Mesenchymal stem cell (in vitro differentiated cells and primary cell): Measurements from ENCODE around the gene AHDC1.

Experiments used
- DNase-seq: peaks from one replicate; pipeline ENCODE4 v3.0.0-alpha.2; 2013
- H2AFZ ChIP-seq: one replicate; pipeline ENCODE4 v1.6.1; 2013; ENCODE audit warnings: low read depth, mild to moderate bottlenecking, control low read depth, inconsistent platforms, low read length, moderate library complexity
- H2AK5ac ChIP-seq: 2 replicates; pipeline ENCODE4 v1.6.1; 2013; ENCODE audit warnings: low read length, moderate library complexity, mild to moderate bottlenecking, inconsistent platforms; ENCODE audit not compliant: severe bottlenecking
- H2BK120ac ChIP-seq: one replicate; pipeline ENCODE4 v1.6.1; 2013; ENCODE audit warnings: low read depth, mild to moderate bottlenecking, inconsistent platforms, low read length, moderate library complexity
- H2BK12ac ChIP-seq, 2 experiments: one replicate each; pipeline ENCODE4 v1.6.1; 2013; ENCODE audit warnings: inconsistent platforms in 2 of 2, low read length in 2 of 2, mild to moderate bottlenecking in 2 of 2, moderate library complexity in 2 of 2, control low read depth in 1 of 2
- H2BK15ac ChIP-seq: one replicate; pipeline ENCODE4 v1.6.1; 2013; ENCODE audit warnings: mild to moderate bottlenecking, low read depth, inconsistent platforms; ENCODE audit not compliant: poor library complexity, severe bottlenecking
- H2BK5ac ChIP-seq: 2 replicates; pipeline ENCODE4 v1.6.1; 2013; ENCODE audit warnings: low read depth, mild to moderate bottlenecking, low read length, control low read depth, inconsistent platforms; ENCODE audit not compliant: poor library complexity, severe bottlenecking
- H3K14ac ChIP-seq, 2 experiments: one replicate each; pipeline ENCODE4 v1.6.1; 2013; ENCODE audit warnings: inconsistent platforms in 2 of 2, low read length in 2 of 2, control low read depth in 1 of 2, mild to moderate bottlenecking in 1 of 2, moderate library complexity in 1 of 2
- H3K18ac ChIP-seq, 2 experiments: one replicate each; pipeline ENCODE4 v1.6.1; 2013; ENCODE audit warnings: inconsistent platforms in 2 of 2, low read length in 2 of 2, control low read depth in 1 of 2, low read depth in 1 of 2, mild to moderate bottlenecking in 1 of 2
- H3K23ac ChIP-seq, 2 experiments: one replicate each; pipeline ENCODE4 v1.6.1; 2013; ENCODE audit warnings: inconsistent platforms in 2 of 2, low read length in 2 of 2, mild to moderate bottlenecking in 2 of 2, moderate library complexity in 2 of 2, control low read depth in 1 of 2
- H3K27ac ChIP-seq: 2 replicates; pipeline ENCODE4 v1.5.1; 2013; ENCODE audit warnings: mild to moderate bottlenecking, moderate library complexity, low read length, control low read depth, inconsistent platforms; ENCODE audit not compliant: poor library complexity, severe bottlenecking
- H3K27me3 ChIP-seq, 2 experiments: 2 replicates each; pipeline versions ENCODE4 v1.6.1 to v1.7.0; 2013; ENCODE audit warnings: low read length in 2 of 2, mild to moderate bottlenecking in 2 of 2, moderate library complexity in 2 of 2, control low read depth in 1 of 2, inconsistent platforms in 1 of 2; ENCODE audit not compliant: control insufficient read depth in 1 of 2, insufficient read depth in 1 of 2
- H3K36me3 ChIP-seq, 2 experiments: 2 replicates each; pipeline versions ENCODE4 v1.6.1 to v1.7.0; 2013; ENCODE audit warnings: low read length in 2 of 2, control low read depth in 1 of 2, inconsistent platforms in 1 of 2, low read depth in 1 of 2, mild to moderate bottlenecking in 1 of 2; ENCODE audit not compliant: insufficient read depth in 2 of 2, control insufficient read depth in 1 of 2
- H3K4ac ChIP-seq, 2 experiments: one replicate each; pipeline ENCODE4 v1.6.1; 2013; ENCODE audit warnings: inconsistent platforms in 2 of 2, low read length in 2 of 2, mild to moderate bottlenecking in 2 of 2, moderate library complexity in 2 of 2, control low read depth in 1 of 2, low read depth in 1 of 2
- H3K4me1 ChIP-seq: 2 replicates; pipeline ENCODE4 v1.6.1; 2013; ENCODE audit warnings: low read depth, low read length, control low read depth; ENCODE audit not compliant: control insufficient read depth, insufficient read depth
- H3K4me2 ChIP-seq: 2 replicates; pipeline ENCODE4 v1.6.1; 2013; ENCODE audit warnings: low read length, mild to moderate bottlenecking, inconsistent platforms; ENCODE audit not compliant: poor library complexity, severe bottlenecking
- H3K4me3 ChIP-seq, 2 experiments: 2 replicates each; pipeline versions ENCODE4 v1.5.1 to v1.7.0; 2013; ENCODE audit warnings: low read length in 2 of 2, mild to moderate bottlenecking in 2 of 2, control low read depth in 1 of 2, low read depth in 1 of 2; ENCODE audit not compliant: insufficient read depth in 1 of 2
- H3K79me1 ChIP-seq: replicated peaks from 2 replicates; pipeline ENCODE4 v1.6.1; 2013; ENCODE audit warnings: mild to moderate bottlenecking, control low read depth, low read length, inconsistent platforms; ENCODE audit not compliant: poor library complexity, severe bottlenecking
- H3K9ac ChIP-seq: 2 replicates; pipeline ENCODE4 v1.7.0; 2013; ENCODE audit warnings: mild to moderate bottlenecking, low read length, moderate library complexity
- H3K9me3 ChIP-seq: 2 replicates; pipeline ENCODE4 v1.7.0; 2013; ENCODE audit warnings: mild to moderate bottlenecking, low read length; ENCODE audit not compliant: control insufficient read depth
- H4K8ac ChIP-seq: one replicate; pipeline ENCODE4 v1.6.1; 2013; ENCODE audit warnings: inconsistent platforms, mild to moderate bottlenecking, low read length, moderate library complexity
- H4K91ac ChIP-seq: one replicate; pipeline ENCODE4 v1.6.1; 2013; ENCODE audit warnings: mild to moderate bottlenecking, low read length, inconsistent platforms
- WGBS: methylation state at CpG from one replicate; pipeline ENCODE4 v1.1.7; 2013; ENCODE audit warnings: mixed read lengths; 5-methylcytosine and 5-hydroxymethylcytosine counted together

The AHDC1 gene

GRCh38 chr1:27627061-27627460 lies 23.1 kb upstream of the AHDC1 start:
- H3K23ac ChIP-seq = no peak overlapping the region
- peaks cover 2% of the 10 kb centered on the region for H3K4me1 ChIP-seq
- no peak overlapping the region for H2AFZ ChIP-seq
- no peak overlapping the region for H2BK15ac ChIP-seq
- H3K4ac ChIP-seq = no peak overlapping the region
- H3K9me3 ChIP-seq = no peaks in the 10 kb centered on the region
- H2BK12ac ChIP-seq = no peak overlapping the region
- no peak overlapping the region for H4K8ac ChIP-seq
- no peak overlapping the region for H3K27ac ChIP-seq
- H3K27me3 ChIP-seq = peaks cover 0 to 9% of the 10 kb centered on the region in 2 experiments
- H3K9ac ChIP-seq = no peak overlapping the region
- no peak for DNase-seq
- no peak overlapping the region for H3K18ac ChIP-seq
- 95% methylated on average over 5 of the region's 5 CpGs for WGBS
- no peak overlapping the region for H2BK120ac ChIP-seq
- no peak overlapping the region for H3K4me2 ChIP-seq
- H3K14ac ChIP-seq = no peak overlapping the region
- no peak overlapping the region for H2AK5ac ChIP-seq
- H2BK5ac ChIP-seq = no peak overlapping the region
- H3K4me3 ChIP-seq = no peak overlapping the region
- H4K91ac ChIP-seq = no peak overlapping the region
- H3K79me1 ChIP-seq = no peaks in the 10 kb centered on the region
- H3K36me3 ChIP-seq = no peaks in the 10 kb centered on the region

- H3K4me1 ChIP-seq = peaks cover 5% of the 10 kb centered on the region
- no peak overlapping the region for H3K23ac ChIP-seq
- H3K9ac ChIP-seq = no peak overlapping the region
- H4K8ac ChIP-seq = no peak overlapping the region
- H3K27ac ChIP-seq = no peak overlapping the region
- H2BK120ac ChIP-seq = no peak overlapping the region
- no peak overlapping the region for H3K14ac ChIP-seq
- no peak overlapping the region for H3K4me2 ChIP-seq
- no peak overlapping the region for H3K4ac ChIP-seq
- H3K4me3 ChIP-seq = no peak overlapping the region
- H4K91ac ChIP-seq = no peak overlapping the region
- WGBS = 82% methylated on average over 10 of the region's 11 CpGs
- H2BK12ac ChIP-seq = no peak overlapping the region
- H3K27me3 ChIP-seq = peaks cover 0 to 15% of the 10 kb centered on the region in 2 experiments
- H2BK5ac ChIP-seq = no peak overlapping the region
- no peak overlapping the region for H2BK15ac ChIP-seq
- no peaks in the 10 kb centered on the region for H3K9me3 ChIP-seq
- H2AFZ ChIP-seq = no peak overlapping the region
- H2AK5ac ChIP-seq = no peak overlapping the region
- DNase-seq = no peak
- H3K36me3 ChIP-seq = no peaks in the 10 kb centered on the region
- no peak overlapping the region for H3K18ac ChIP-seq
- no peaks in the 10 kb centered on the region for H3K79me1 ChIP-seq
These were observed 22.3 kb upstream of the AHDC1 start for GRCh38 chr1:27626031-27626935.

- H3K79me1 ChIP-seq = no peaks in the 10 kb centered on the region
- H2BK120ac ChIP-seq = no peak overlapping the region
- no peaks in the 10 kb centered on the region for H3K36me3 ChIP-seq
- H3K18ac ChIP-seq = no peak overlapping the region
- no peak overlapping the region for H2AFZ ChIP-seq
- H3K4me3 ChIP-seq = no peak overlapping the region
- DNase-seq = no peak
- peaks cover 5% of the 10 kb centered on the region for H3K4me1 ChIP-seq
- no peak overlapping the region for H2BK12ac ChIP-seq
- no peak overlapping the region for H3K4me2 ChIP-seq
- no peak overlapping the region for H2AK5ac ChIP-seq
- H3K23ac ChIP-seq = no peak overlapping the region
- H3K9me3 ChIP-seq = no peaks in the 10 kb centered on the region
- WGBS = 70% methylated on average over 4 of the region's 7 CpGs
- no peak overlapping the region for H2BK5ac ChIP-seq
- no peak overlapping the region for H2BK15ac ChIP-seq
- no peak overlapping the region for H3K4ac ChIP-seq
- peaks cover 0 to 11% of the 10 kb centered on the region in 2 experiments for H3K27me3 ChIP-seq
- no peak overlapping the region for H3K9ac ChIP-seq
- H3K14ac ChIP-seq = no peak overlapping the region
- no peak overlapping the region for H3K27ac ChIP-seq
- H4K91ac ChIP-seq = no peak overlapping the region
- no peak overlapping the region for H4K8ac ChIP-seq
These were observed 20.7 kb upstream of the AHDC1 start for GRCh38 chr1:27624467-27625178.
